Gastrocnemius medialis (tissue), 4 donors: ENCODE data around the gene KIF3A. TPM values are rescaled to one million over a fixed set of nuclear protein-coding genes. Genes with fewer than 3 reads are reported as not detected.

Experiments used
- ATAC-seq, 2 donors: fragments of 150-250 bp; one replicate each; pipeline ENCODE4 v1.9.1; 2016
- DNase-seq, 2 donors: peaks; one replicate each; pipeline ENCODE4 v3.0.0-alpha.2; 2019
- H3K27ac ChIP-seq, 4 donors: fragments of 200-600 bp; sonication (generic); 1 replicate in 1 of 4; 2 replicates in 3 of 4; pipeline ENCODE4 v1.5.1; 2016 to 2018; ENCODE audit warnings: mild to moderate bottlenecking in 2 of 4, moderate library complexity in 1 of 4
- H3K27me3 ChIP-seq, 3 donors: fragments of 200-600 bp; sonication (generic) in 2 of 3; 1 replicate in 1 of 3; 2 replicates in 2 of 3; pipeline versions ENCODE4 v1.5.1 to v1.6.0; 2016 to 2019; ENCODE audit warnings: mild to moderate bottlenecking in 1 of 3, moderate library complexity in 1 of 3
- H3K36me3 ChIP-seq, 2 donors: fragments of 200-600 bp; sonication (generic) in 1 of 2; one replicate each; pipeline ENCODE4 v1.5.1; 2017 to 2018
- H3K4me1 ChIP-seq, 2 donors: fragments of 200-600 bp; sonication (generic) in 1 of 2; one replicate each; pipeline ENCODE4 v1.5.1; 2016 to 2017; ENCODE audit warnings: mild to moderate bottlenecking in 2 of 2
- H3K4me3 ChIP-seq, 4 donors: fragments of 200-600 bp; sonication (generic) in 3 of 4; 1 replicate in 1 of 4; 2 replicates in 3 of 4; pipeline ENCODE4 v1.5.1; 2016 to 2019; ENCODE audit warnings: mild to moderate bottlenecking in 2 of 4
- H3K9me3 ChIP-seq, 3 donors: fragments of 200-600 bp; sonication (generic) in 2 of 3; 1 replicate in 1 of 3; 2 replicates in 2 of 3; pipeline ENCODE4 v1.5.1; 2016 to 2019
- CTCF ChIP-seq, 5 experiments: fragments of 450-650 bp in 3 of 5; fragments of 200-600 bp in 2 of 5; sonication (generic) in 2 of 5; IDR thresholded peaks in 4 of 5; conservative IDR thresholded peaks in 1 of 5; 1 replicate in 4 of 5; 2 replicates in 1 of 5; pipeline ENCODE4 v1.5.1; 2016 to 2019; ENCODE audit warnings: antibody characterized with exemption in 5 of 5, mild to moderate bottlenecking in 3 of 5, moderate library complexity in 3 of 5
- POLR2A ChIP-seq, 2 donors: fragments of 450-650 bp; IDR thresholded peaks; one replicate each; pipeline ENCODE4 v1.6.1; 2017; ENCODE audit warnings: antibody characterized with exemption in 2 of 2, mild to moderate bottlenecking in 2 of 2, moderate library complexity in 2 of 2
- in situ Hi-C, 4 donors: fragments of 200-750 bp; cut with MboI; loops; one replicate each; pipeline versions ENCODE4 v1.15.0 to v1.8.0; 2017; ENCODE audit warnings: low sequenced_read_pairs in 4 of 4
- intact Hi-C: fragments of 100-400 bp; cut with DNase I; formaldehyde crosslinking; loops from one replicate; pipeline ENCODE4 v1.15.1; 2023; ENCODE audit warnings: low total_unique reads
- total RNA-seq, 4 donors: library from RNA; depleted of rRNA; stranded (reverse); fragments of >200 nt; gene quantifications; one replicate each; pipeline versions ENCODE4 v1.1.0 to v1.2.3, GENCODE V29; 2016

The KIF3A gene
- total RNA-seq, 4 donors from 2014 or later, result 2.5 to 4.2 (median 3.4) TPM

GRCh38 chr5:132714456-132715307, 22.7 kb downstream of the KIF3A start:
- intact Hi-C loops, result no loop called here

GRCh38 chr5:132708645-132709044, 28.7 kb downstream of the KIF3A start:
- Histone ChIP-seq H3K36me3 (no peaks in the 10 kb centered on the region), H3K4me1 (no peaks in the 10 kb centered on the region), H3K4me3 (no peak overlapping the region), H3K27ac (no peak overlapping the region), H3K27me3 (no peaks in the 10 kb centered on the region), H3K9me3 (no peaks in the 10 kb centered on the region)
- no peak for ATAC-seq
- DNase-seq, result no peak
- TF ChIP-seq CTCF (IDR thresholded peaks at IDR 0.05 in 4 of 5, conservative IDR thresholded peaks at IDR 0.05 in 1 of 5), result no peak
- no peak for TF ChIP-seq POLR2A (IDR thresholded peaks at IDR 0.05)
- intact Hi-C loops (no loop called here), in situ Hi-C loops (no loop called here)

More at GRCh38 chr5:132714456-132715307, 22.7 kb downstream of the KIF3A start:
- Histone ChIP-seq H3K36me3 (no peaks in the 10 kb centered on the region), H3K4me1 (peaks cover 0 to 5% of the 10 kb centered on the region in 2 donors), H3K27ac (no peak overlapping the region), H3K9me3 (no peaks in the 10 kb centered on the region), H3K27me3 (no peaks in the 10 kb centered on the region), H3K4me3 (no peak overlapping the region)
- in situ Hi-C loops, result no loop called here
- ATAC-seq (no peak), DNase-seq (no peak)
- TF ChIP-seq POLR2A (IDR thresholded peaks at IDR 0.05) (no peak), CTCF (IDR thresholded peaks at IDR 0.05 in 4 of 5, conservative IDR thresholded peaks at IDR 0.05 in 1 of 5) (peak in 1 of 5 experiments; percentile 22)

- intact Hi-C loops, result no loop called here
- in situ Hi-C loops, result no loop called here
- Histone ChIP-seq H3K36me3 (no peaks in the 10 kb centered on the region), H3K27ac (no peak overlapping the region), H3K27me3 (no peaks in the 10 kb centered on the region), H3K9me3 (no peaks in the 10 kb centered on the region), H3K4me1 (no peaks in the 10 kb centered on the region), H3K4me3 (no peak overlapping the region)
- TF ChIP-seq CTCF (IDR thresholded peaks at IDR 0.05 in 4 of 5, conservative IDR thresholded peaks at IDR 0.05 in 1 of 5), result no peak
- DNase-seq, result no peak
- ATAC-seq, result no peak
Measured at GRCh38 chr5:132704875-132705274, 32.5 kb downstream of the KIF3A start.

- DNase-seq (no peak), ATAC-seq (no peak)
- intact Hi-C loops (no loop called here), in situ Hi-C loops (no loop called here)
- Histone ChIP-seq H3K36me3 (peaks cover 0 to 6% of the 10 kb centered on the region in 2 donors), H3K9me3 (no peaks in the 10 kb centered on the region), H3K4me3 (no peak overlapping the region), H3K4me1 (no peaks in the 10 kb centered on the region), H3K27me3 (no peaks in the 10 kb centered on the region), H3K27ac (no peak overlapping the region)
- TF ChIP-seq CTCF (IDR thresholded peaks at IDR 0.05 in 4 of 5, conservative IDR thresholded peaks at IDR 0.05 in 1 of 5) (no peak), POLR2A (IDR thresholded peaks at IDR 0.05) (no peak)
Measured at GRCh38 chr5:132695956-132696355, 41.4 kb downstream of the KIF3A start.
